C4-2B (cell line): Measurements from ENCODE around the gene MYMK.

ENCODE experiments used
- CTCF ChIP-seq: fragments of 450-650 bp; conservative IDR thresholded peaks from 2 replicates; pipeline ENCODE4 v1.5.1; 2017; ENCODE audit warnings: mild to moderate bottlenecking
- ZFX ChIP-seq: fragments of 450-650 bp; IDR thresholded peaks from 2 replicates; pipeline ENCODE4 v1.6.1; 2017

- no peak for TF ChIP-seq CTCF
- TF ChIP-seq ZFX = no peak
These were observed 39.9 kb downstream of the MYMK start for GRCh38 chr9:133484671-133485437.
